ENCODE results near the gene CCL22.

Gene CCL22

GRCh38 chr16:57377080-57377841 lies 18.7 kb downstream of the CCL22 start:
- DNase-seq: no peak

DNA sequence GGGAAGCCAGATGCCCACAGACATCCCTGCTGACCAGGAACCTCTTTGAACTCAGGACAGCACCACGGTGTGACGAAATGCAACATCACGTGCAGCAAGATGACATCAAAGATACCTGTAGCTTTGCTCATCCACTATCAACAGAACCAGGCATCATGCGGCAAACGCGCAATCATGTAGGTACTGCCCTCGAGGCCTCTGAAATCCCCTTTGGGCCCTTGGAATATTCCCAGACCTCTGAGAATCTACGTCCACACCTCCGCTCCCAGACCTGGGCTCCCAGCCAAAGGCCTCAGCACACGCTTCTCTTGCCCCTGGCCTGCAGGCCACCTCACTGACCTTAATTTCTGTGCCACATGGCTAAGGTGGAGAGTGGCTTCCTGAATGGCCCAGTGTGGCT lies 21.0 kb downstream of the CCL22 start:
- no peak for DNase-seq

DNA sequence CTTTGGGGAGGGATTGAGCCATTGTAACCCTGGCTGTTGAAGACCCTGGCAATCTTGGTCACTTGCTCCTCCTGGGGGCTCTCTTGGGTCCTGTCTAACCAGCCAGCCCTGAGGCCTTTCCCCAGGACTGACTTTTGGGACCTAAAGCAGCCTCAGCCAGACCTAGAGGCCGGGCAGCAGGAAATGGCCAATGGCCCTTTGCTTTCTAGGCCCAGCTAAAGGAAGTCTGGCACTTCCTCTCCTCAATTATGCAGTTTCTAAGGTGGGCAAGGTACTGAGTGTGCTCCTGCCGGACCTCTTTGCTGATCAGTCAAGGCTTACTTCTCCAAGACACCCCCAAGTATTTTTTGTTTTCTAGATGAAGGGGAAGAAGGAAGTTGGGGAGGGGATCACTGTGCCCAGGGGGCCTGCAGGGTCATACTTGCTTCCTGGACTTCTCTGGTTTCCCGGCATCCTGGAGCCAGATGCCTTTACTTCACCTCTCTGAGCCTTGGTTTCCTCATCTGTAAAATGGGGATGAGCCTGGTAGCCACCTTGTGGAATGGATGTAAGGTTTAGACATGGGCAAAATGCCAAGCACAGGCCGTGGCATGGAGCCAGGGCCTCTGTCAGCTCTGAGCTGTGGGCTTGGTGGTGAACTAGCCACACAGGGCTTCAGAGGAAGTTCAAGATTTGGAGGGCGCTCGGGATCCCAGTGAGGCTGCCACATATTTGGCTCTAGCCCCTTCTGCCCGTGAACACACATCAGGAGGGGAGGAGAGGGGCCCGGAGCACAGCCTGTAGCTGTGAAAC lies 22.3 kb downstream of the CCL22 start:
- no peak for DNase-seq

DNA sequence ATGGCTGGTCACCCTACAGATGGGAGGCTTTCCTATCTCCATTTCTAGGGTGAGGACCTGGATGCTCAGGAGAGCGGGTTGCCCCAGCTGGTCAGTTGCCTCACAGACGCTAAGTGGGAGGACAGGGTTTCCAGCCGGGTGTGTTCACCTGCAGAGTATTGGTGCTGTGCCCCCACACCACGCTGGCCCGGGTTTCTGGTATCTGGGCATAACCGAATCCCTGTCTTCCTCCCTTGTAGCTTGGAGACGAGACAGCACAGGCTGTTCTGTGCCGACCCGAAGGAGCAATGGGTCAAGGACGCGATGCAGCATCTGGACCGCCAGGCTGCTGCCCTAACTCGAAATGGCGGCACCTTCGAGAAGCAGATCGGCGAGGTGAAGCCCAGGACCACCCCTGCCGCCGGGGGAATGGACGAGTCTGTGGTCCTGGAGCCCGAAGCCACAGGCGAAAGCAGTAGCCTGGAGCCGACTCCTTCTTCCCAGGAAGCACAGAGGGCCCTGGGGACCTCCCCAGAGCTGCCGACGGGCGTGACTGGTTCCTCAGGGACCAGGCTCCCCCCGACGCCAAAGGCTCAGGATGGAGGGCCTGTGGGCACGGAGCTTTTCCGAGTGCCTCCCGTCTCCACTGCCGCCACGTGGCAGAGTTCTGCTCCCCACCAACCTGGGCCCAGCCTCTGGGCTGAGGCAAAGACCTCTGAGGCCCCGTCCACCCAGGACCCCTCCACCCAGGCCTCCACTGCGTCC lies 23.4 kb downstream of the CCL22 start:
- no peak for DNase-seq

DNA sequence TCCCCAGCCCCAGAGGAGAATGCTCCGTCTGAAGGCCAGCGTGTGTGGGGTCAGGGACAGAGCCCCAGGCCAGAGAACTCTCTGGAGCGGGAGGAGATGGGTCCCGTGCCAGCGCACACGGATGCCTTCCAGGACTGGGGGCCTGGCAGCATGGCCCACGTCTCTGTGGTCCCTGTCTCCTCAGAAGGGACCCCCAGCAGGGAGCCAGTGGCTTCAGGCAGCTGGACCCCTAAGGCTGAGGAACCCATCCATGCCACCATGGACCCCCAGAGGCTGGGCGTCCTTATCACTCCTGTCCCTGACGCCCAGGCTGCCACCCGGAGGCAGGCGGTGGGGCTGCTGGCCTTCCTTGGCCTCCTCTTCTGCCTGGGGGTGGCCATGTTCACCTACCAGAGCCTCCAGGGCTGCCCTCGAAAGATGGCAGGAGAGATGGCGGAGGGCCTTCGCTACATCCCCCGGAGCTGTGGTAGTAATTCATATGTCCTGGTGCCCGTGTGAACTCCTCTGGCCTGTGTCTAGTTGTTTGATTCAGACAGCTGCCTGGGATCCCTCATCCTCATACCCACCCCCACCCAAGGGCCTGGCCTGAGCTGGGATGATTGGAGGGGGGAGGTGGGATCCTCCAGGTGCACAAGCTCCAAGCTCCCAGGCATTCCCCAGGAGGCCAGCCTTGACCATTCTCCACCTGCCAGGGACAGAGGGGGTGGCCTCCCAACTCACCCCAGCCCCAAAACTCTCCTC lies 24.1 kb downstream of the CCL22 start:
- DNase-seq: no peak

- DNase-seq: no peak
These were observed 25.0 kb downstream of the CCL22 start for GRCh38 chr16:57383276-57384247.

DNA sequence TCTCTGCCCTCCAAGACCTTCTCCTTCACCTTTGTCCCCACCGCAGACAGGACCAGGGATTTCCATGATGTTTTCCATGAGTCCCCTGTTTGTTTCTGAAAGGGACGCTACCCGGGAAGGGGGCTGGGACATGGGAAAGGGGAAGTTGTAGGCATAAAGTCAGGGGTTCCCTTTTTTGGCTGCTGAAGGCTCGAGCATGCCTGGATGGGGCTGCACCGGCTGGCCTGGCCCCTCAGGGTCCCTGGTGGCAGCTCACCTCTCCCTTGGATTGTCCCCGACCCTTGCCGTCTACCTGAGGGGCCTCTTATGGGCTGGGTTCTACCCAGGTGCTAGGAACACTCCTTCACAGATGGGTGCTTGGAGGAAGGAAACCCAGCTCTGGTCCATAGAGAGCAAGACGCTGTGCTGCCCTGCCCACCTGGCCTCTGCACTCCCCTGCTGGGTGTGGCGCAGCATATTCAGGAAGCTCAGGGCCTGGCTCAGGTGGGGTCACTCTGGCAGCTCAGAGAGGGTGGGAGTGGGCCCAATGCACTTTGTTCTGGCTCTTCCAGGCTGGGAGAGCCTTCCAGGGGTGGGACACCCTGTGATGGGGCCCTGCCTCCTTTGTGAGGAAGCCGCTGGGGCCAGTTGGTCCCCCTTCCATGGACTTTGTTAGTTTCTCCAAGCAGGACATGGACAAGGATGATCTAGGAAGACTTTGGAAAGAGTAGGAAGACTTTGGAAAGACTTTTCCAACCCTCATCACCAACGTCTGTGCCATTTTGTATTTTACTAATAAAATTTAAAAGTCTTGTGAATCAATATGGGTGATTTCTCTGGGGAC lies 25.9 kb downstream of the CCL22 start:
- DNase-seq: no peak

DNA sequence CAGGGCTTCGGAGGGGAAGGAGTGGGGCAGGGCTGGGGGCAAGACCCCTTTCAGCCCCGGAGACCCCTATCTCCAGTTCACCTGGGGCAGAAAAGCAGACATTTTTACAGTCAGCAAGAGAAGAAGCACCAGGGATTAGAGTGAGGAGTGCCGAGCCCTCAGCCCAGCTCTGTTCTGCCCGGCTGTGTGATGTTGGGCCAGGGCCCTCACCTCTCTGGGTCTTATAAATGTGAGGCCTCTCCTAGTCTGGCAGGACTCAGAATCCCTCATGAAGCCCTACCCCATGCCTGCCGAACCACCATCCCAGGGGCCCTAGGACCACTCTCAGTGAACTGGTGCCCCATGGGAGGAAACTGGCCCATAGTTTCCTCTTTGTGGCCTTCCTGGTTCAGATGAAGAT lies 26.5 kb downstream of the CCL22 start:
- no peak for DNase-seq

- no peak for DNase-seq
These were observed 27.9 kb downstream of the CCL22 start for GRCh38 chr16:57386381-57386951.

DNA sequence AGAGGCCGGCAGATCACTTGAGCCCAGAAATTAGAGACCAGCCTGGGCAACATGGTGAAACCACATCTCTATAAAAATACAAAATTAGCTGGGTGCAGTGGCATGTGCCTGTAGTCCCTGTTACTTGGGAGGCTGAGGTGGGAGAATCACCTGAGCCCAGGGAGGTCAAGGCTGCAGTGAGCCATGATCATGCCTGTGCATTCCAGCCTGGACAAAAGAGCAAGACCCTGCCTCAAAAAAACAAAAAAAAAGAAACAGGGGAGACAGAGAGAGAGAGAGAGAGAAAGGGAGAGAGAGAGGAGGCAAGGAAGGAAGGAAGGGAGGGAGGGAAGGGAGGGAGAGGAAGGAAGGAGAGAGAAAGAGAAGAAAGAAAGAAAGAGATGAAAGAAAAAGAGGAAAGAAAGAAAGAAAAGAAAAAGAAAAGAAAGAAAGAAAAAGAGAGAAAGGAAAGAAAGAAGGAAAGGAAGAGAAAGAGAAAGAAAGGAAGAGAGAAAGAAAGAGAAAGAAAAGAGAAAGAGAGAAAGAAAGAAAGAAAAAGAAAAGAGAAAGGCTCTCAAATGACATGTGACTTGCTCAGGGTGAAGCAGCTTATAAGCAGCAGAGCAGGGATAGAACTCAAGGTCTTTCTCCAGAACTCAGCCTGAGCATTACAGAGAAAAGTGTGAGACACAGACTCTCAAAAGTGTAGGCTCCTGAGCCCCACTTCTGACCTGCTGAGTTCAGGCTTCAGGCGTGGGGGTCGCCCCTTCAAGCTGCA lies 29.2 kb downstream of the CCL22 start:
- no peak for DNase-seq

GRCh38 chr16:57388359-57389086 lies 29.9 kb downstream of the CCL22 start:
- DNase-seq: no peak

DNA sequence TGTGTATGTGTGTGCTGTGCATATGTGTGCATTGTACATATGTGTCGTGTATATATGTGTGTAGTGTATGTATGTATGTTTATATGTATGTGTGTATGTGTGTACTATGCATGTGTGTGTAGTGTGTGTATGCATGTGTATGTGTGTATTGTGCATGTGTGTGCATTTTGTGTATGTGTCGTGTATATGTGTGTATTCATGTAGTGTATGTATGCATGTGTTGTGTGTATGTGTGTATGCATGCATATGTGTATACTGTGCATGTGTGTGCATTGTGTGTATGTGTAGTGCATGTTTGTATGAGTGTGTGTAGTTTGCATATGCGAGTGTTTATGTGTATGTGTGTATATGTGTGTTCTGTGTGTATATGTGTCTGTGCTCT lies 30.5 kb downstream of the CCL22 start:
- no peak for DNase-seq

- no peak for DNase-seq
These were observed 32.2 kb downstream of the CCL22 start for GRCh38 chr16:57390636-57391295.

GRCh38 chr16:57391300-57391699 lies 32.7 kb downstream of the CCL22 start:
- no peak for DNase-seq

DNA sequence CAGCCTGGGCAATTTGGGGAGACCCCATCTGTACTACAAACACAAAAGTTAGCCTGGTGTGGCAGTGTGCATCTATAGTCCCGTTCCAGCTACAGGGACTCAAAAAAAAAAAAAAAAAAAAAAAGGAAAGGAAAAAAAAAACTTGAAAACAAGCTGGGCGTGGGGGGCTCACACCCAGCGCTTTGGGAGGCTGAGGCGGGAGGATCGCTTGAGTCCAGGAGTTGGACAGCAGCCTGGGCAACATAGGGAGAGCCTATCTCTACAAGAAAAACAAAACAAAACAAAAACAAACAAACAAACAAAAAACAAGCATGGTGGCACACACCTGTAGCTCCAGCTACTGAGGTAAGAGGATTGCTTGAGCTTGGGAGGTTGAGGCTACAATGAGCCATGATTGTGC lies 33.1 kb downstream of the CCL22 start:
- DNase-seq: no peak

DNA sequence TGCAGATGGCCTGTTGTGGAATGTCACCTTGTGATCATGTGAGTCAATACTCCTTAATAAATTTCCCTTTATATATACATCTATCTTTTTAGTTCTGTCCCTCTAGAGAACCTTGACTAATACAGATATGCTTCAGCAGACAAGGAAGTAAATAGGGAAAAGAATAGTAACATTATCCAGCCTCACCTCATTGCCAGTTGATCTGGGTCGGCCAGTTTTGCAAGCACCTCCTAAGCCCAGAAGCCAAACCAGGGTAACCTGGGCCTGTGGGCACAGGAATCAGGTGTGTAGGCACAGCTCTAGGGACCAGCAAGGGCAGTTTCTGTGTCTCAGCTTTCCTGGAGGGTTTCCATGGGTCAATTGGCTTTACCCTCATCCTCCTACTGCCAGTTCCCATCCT lies 34.1 kb downstream of the CCL22 start:
- no peak for DNase-seq

- no peak for DNase-seq
These were observed 35.9 kb downstream of the CCL22 start for GRCh38 chr16:57394444-57394843.

DNA sequence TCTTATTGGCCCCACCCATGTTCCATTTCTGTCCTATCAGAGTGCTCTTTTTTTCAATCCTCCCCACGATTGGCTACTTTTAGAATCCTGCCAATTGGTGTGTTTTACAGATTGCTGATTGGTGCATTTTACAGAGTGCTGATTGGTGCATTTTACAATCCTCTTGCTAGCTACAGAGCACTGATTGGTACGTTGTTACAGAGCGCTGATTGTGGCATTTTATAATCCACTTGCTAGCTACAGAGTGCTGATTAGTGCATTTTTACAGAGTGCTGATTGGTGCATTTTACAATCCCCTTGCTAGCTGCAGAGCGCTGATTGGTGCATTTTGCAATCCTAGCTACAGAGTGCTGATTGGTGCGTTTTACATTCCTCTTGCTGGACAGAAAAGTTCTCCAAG lies 36.4 kb downstream of the CCL22 start:
- DNase-seq: no peak
